Umbilical cord (tissue), 2 donors: Measurements from ENCODE around the gene EAF1. TPM values are rescaled to one million over a fixed set of nuclear protein-coding genes. Genes with fewer than 3 reads are reported as not detected.
"Not testable (repeated sequence)": the region's sequence is repeated elsewhere in the genome, so short reads cannot be mapped to it uniquely, and the experiment has no call there.

Experiments
- DNase-seq: peaks from one replicate; pipeline ENCODE4 v3.0.0-alpha.2; 2015; ENCODE audit warnings: low spot score
- total RNA-seq: library from RNA; depleted of rRNA; stranded (reverse); fragments of >200 nt; gene quantifications from one replicate; pipeline ENCODE4 v1.2.3, GENCODE V29; 2014; ENCODE audit warnings: low replicate concordance; ENCODE audit not compliant: insufficient read depth

EAF1 gene
- total RNA-seq, 1 donor from 2014 or later: 9.4 TPM

GRCh38 chr3:15478640-15478979 lies 51.2 kb downstream of the EAF1 start:
- DNase-seq: no peak

GRCh38 chr3:15479400-15480224 lies 52.2 kb downstream of the EAF1 start:
- no peak for DNase-seq

GRCh38 chr3:15484551-15484950 lies 57.2 kb downstream of the EAF1 start:
- DNase-seq: not testable (repeated sequence)

- DNase-seq: no peak
Observed at GRCh38 chr3:15486020-15486419, 58.6 kb downstream of the EAF1 start.

- no peak for DNase-seq
Observed at GRCh38 chr3:15486979-15487378, 59.6 kb downstream of the EAF1 start.

GRCh38 chr3:15488002-15488401 lies 60.6 kb downstream of the EAF1 start:
- no peak for DNase-seq

GRCh38 chr3:15490158-15490557 lies 62.8 kb downstream of the EAF1 start:
- no peak for DNase-seq

- DNase-seq: no peak
Observed at GRCh38 chr3:15491143-15491542, 63.7 kb downstream of the EAF1 start.

Other genes with a start within 250 kb of the EAF1 start
- 42.1 TPM for gene CAPN7, start 221.4 kb upstream of the EAF1 start, total RNA-seq
- gene SH3BP5, start 95.0 kb upstream of the EAF1 start, total RNA-seq: 21.4 TPM
- 40.9 TPM for gene METTL6, start 54 bp upstream of the EAF1 start, total RNA-seq
- gene COLQ, start 94.1 kb downstream of the EAF1 start, total RNA-seq: 0.72 TPM
- gene HACL1, start 174.0 kb downstream of the EAF1 start, total RNA-seq: 18.3 TPM
- 29.9 TPM for gene BTD, start 174.1 kb downstream of the EAF1 start, total RNA-seq